ENCODE measurements around the gene PINK1. TPM values are rescaled to one million over a fixed set of nuclear protein-coding genes. Genes with fewer than 3 reads are reported as not detected.

PINK1 gene
- polyA plus RNA-seq, 1 of the 3 experiments (the other 2 are of a cell fraction), result 24.4 TPM

GRCh38 chr1:20695515-20695914 lies 62.3 kb downstream of the PINK1 start (continued):
- no peak for TF ChIP-seq REST (IDR thresholded peaks at IDR 0.05; ENCODE audit: low read depth, low read length)
- no peak for TF ChIP-seq JUND (IDR thresholded peaks at IDR 0.05)
- no peak for TF ChIP-seq FOSL2 (IDR thresholded peaks at IDR 0.05; ENCODE audit: borderline replicate concordance, low read depth)
- no peak for TF ChIP-seq USF2 (IDR thresholded peaks at IDR 0.05; ENCODE audit: borderline replicate concordance, low read depth, low read length)
- TF ChIP-seq IRF3 (IDR thresholded peaks at IDR 0.05; ENCODE audit: low read depth, low read length), result no peak
- TF ChIP-seq YY1 (IDR thresholded peaks at IDR 0.05; ENCODE audit: low read depth), result no peak
- no peak for TF ChIP-seq GABPA (IDR thresholded peaks at IDR 0.05; ENCODE audit: low read depth)
- TF ChIP-seq CHD2 (IDR thresholded peaks at IDR 0.05; ENCODE audit: low read length, partially characterized antibody), result no peak
- no peak for TF ChIP-seq EP300 (IDR thresholded peaks at IDR 0.05; ENCODE audit: borderline replicate concordance in 1 of 2, low read depth in 1 of 2, low read length in 1 of 2)
- no peak for TF ChIP-seq ZBTB33 (IDR thresholded peaks at IDR 0.05; ENCODE audit: borderline replicate concordance, low read depth)
